Measurements from ENCODE around the gene C11orf68.

The C11orf68 gene

GRCh38 chr11:65880844-65881421 lies 37.9 kb downstream of the C11orf68 start:
- Mint-ChIP-seq H3K4me1 (peaks cover 47% of the 10 kb centered on the region), H3K27ac (peak overlapping the region; percentile 82), H3K36me3 (peaks cover 4% of the 10 kb centered on the region), H3K27me3 (no peaks in the 10 kb centered on the region), H3K4me3 (peak overlapping the region; percentile 53), H3K9me3 (no peaks in the 10 kb centered on the region)

GRCh38 chr11:65880027-65880426 lies 38.8 kb downstream of the C11orf68 start:
- Mint-ChIP-seq H3K4me3 (peak overlapping the region; percentile 58), H3K27me3 (no peaks in the 10 kb centered on the region), H3K36me3 (peaks cover 4% of the 10 kb centered on the region), H3K27ac (peak overlapping the region; percentile 35), H3K4me1 (peaks cover 47% of the 10 kb centered on the region), H3K9me3 (no peaks in the 10 kb centered on the region)

GRCh38 chr11:65879617-65880016 lies 39.2 kb downstream of the C11orf68 start, which contains the start of gene CTSW:
TSS of gene CTSW (plus strand) at chr11:65879837. CDS start at chr11:65879855, 18 bp downstream.
- H3K4me1 Mint-ChIP-seq = peaks cover 44% of the 10 kb centered on the region
- peak within 1 kb of the TSS; percentile 82 for H3K27ac Mint-ChIP-seq
- H3K4me3 Mint-ChIP-seq = peak within 1 kb of the TSS; percentile 58
- H3K36me3 Mint-ChIP-seq = peaks cover 2% of the 10 kb centered on the region
- H3K9me3 Mint-ChIP-seq = no peaks in the 10 kb centered on the region
- H3K27me3 Mint-ChIP-seq = no peaks in the 10 kb centered on the region

GRCh38 chr11:65873318-65874156 lies 45.3 kb downstream of the C11orf68 start:
- Mint-ChIP-seq H3K27me3 (no peaks in the 10 kb centered on the region), H3K9me3 (no peaks in the 10 kb centered on the region), H3K4me1 (peaks cover 23% of the 10 kb centered on the region), H3K36me3 (no peaks in the 10 kb centered on the region), H3K27ac (peak overlapping the region; percentile 91), H3K4me3 (peak overlapping the region; percentile 92)

GRCh38 chr11:65872586-65873317 lies 46.1 kb downstream of the C11orf68 start, which contains the start of gene EFEMP2:
TSS of gene EFEMP2 (minus strand) at chr11:65872800. CDS start at chr11:65872354, 446 bp downstream.
- Mint-ChIP-seq H3K4me3 (peak within 1 kb of the TSS; percentile 92), H3K27ac (peak within 1 kb of the TSS; percentile 91), H3K27me3 (no peaks in the 10 kb centered on the region), H3K9me3 (no peaks in the 10 kb centered on the region), H3K36me3 (no peaks in the 10 kb centered on the region), H3K4me1 (peaks cover 18% of the 10 kb centered on the region)

GRCh38 chr11:65871811-65872548 lies 46.9 kb downstream of the C11orf68 start:
- Mint-ChIP-seq H3K9me3 (no peaks in the 10 kb centered on the region), H3K4me3 (peak overlapping the region; percentile 11), H3K4me1 (peaks cover 18% of the 10 kb centered on the region), H3K36me3 (no peaks in the 10 kb centered on the region), H3K27ac (no peak overlapping the region), H3K27me3 (no peaks in the 10 kb centered on the region)

GRCh38 chr11:65870706-65871681 lies 47.9 kb downstream of the C11orf68 start:
- no peaks in the 10 kb centered on the region for H3K36me3 Mint-ChIP-seq
- peaks cover 14% of the 10 kb centered on the region for H3K4me1 Mint-ChIP-seq
- H3K27ac Mint-ChIP-seq = no peak overlapping the region
- H3K9me3 Mint-ChIP-seq = no peaks in the 10 kb centered on the region
- H3K4me3 Mint-ChIP-seq = peak overlapping the region; percentile 33
- H3K27me3 Mint-ChIP-seq = no peaks in the 10 kb centered on the region

GRCh38 chr11:65870307-65870658 lies 48.6 kb downstream of the C11orf68 start:
- Mint-ChIP-seq H3K27me3 (no peaks in the 10 kb centered on the region), H3K27ac (no peak overlapping the region), H3K4me3 (peak overlapping the region; percentile 33)

GRCh38 chr11:65869643-65870306 lies 49.1 kb downstream of the C11orf68 start:
- Mint-ChIP-seq H3K27me3 (no peaks in the 10 kb centered on the region), H3K36me3 (no peaks in the 10 kb centered on the region), H3K27ac (peak overlapping the region; percentile 77), H3K9me3 (no peaks in the 10 kb centered on the region), H3K4me1 (peaks cover 14% of the 10 kb centered on the region), H3K4me3 (peak overlapping the region; percentile 15)

More at GRCh38 chr11:65870307-65870658, 48.6 kb downstream of the C11orf68 start:
- Mint-ChIP-seq H3K9me3 (no peaks in the 10 kb centered on the region), H3K4me1 (peaks cover 14% of the 10 kb centered on the region), H3K36me3 (no peaks in the 10 kb centered on the region)

GRCh38 chr11:65868907-65869306 lies 50.0 kb downstream of the C11orf68 start:
- H3K27me3 Mint-ChIP-seq = no peaks in the 10 kb centered on the region
- H3K27ac Mint-ChIP-seq = no peak overlapping the region
- H3K36me3 Mint-ChIP-seq = no peaks in the 10 kb centered on the region
- no peaks in the 10 kb centered on the region for H3K9me3 Mint-ChIP-seq
- peaks cover 14% of the 10 kb centered on the region for H3K4me1 Mint-ChIP-seq
- H3K4me3 Mint-ChIP-seq = no peak overlapping the region

- no peak overlapping the region for H3K4me3 Mint-ChIP-seq
- no peaks in the 10 kb centered on the region for H3K9me3 Mint-ChIP-seq
Observed at GRCh38 chr11:65868076-65868667, 50.7 kb downstream of the C11orf68 start.

GRCh38 chr11:65867284-65868071 lies 51.4 kb downstream of the C11orf68 start:
- Mint-ChIP-seq H3K27ac (peak overlapping the region; percentile 46), H3K4me3 (no peak overlapping the region), H3K36me3 (peaks cover 4% of the 10 kb centered on the region), H3K4me1 (peaks cover 12% of the 10 kb centered on the region), H3K9me3 (no peaks in the 10 kb centered on the region), H3K27me3 (no peaks in the 10 kb centered on the region)

More at GRCh38 chr11:65868076-65868667, 50.7 kb downstream of the C11orf68 start:
- no peaks in the 10 kb centered on the region for H3K36me3 Mint-ChIP-seq
- H3K4me1 Mint-ChIP-seq = peaks cover 10% of the 10 kb centered on the region
- H3K27ac Mint-ChIP-seq = no peak overlapping the region
- no peaks in the 10 kb centered on the region for H3K27me3 Mint-ChIP-seq
